NCI-H748 treated with DMSO at 0.1 percent for 48 hours (cell line): ENCODE results near the gene HS3ST3B1.

Source experiments
- DNase-seq: peaks from one replicate; lab custom pipeline; 2025; lab: John Stamatoyannopoulos, UW

HS3ST3B1 gene

DNA sequence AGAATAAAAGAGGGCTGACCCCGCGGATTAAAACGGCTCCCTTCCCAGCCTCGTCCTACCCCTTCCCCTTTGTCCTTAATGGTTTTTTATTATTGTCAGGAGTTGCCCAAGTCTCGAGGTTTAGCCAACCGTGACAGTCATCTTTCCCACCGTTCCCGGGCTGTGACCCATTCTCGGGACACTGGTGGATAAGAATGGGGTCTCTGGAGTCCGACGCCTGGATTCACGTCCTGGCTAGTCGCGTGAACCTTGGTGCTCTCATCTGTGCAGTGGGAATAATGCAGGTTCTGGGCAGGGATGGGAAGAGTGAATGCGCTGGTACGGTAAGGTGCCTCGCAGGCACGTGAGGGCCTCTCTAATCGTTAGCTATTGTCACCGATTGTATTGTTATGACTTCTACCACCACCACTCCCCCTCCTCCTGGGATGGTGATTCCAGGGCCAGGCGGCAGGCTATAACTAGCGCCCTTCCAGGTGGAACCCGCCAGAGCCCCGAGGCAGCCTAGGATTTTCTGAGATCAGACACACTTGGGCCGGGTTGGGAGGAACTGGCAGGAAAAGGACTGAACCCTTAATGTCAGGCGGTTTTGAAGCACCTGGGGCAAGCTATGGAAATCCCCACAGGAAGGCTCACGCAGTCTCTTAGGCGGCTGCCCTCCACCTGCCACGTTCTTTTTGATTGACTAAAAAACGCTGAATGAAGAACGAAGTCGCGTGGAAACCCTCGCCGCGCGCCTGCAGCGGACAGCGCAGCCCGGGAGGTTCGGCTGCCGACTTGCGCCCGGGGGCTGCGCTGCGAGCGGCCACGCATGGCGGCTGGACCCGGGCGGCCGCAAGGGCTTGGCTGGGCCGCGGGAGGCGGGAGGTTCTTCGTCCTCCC is 2.7 kb downstream of the HS3ST3B1 start:
- no peak for DNase-seq

GRCh38 chr17:14304222-14304772 is 3.4 kb downstream of the HS3ST3B1 start:
- DNase-seq = no peak

DNA sequence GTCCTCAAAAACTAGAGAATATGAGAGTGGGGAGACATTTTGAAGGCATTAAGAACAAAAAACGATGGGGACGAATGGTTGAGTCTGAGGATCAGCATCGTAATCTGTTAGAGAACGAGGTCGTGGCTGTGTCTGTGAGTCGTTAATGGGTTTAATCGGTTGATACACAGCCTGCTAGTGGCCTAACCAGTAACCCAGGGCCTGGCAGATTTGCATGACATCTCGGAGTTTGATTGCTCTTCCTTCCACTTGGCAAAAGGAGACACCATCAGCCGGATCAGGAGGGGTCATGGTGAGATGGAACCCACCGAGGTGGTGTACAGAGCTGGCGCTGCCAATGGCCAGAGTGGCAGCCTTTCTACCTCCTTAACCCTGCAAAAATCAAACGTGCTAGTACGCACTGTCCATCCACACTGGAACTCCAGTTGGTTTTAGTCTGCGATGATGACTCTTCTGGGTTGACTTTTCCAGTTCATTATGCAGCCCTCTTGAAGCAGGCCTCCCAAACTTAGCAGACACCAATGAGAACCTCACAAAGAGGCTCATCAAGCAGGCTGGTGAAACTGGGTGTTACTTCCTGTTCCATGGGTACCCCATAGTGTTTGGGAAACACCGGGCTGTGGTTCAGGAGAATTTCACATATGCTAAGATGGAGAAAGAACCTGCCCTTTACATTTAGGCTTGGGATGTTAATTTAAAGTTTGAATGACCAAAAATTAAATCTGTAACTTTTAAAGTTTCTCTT is 4.1 kb downstream of the HS3ST3B1 start:
- no peak for DNase-seq

DNA sequence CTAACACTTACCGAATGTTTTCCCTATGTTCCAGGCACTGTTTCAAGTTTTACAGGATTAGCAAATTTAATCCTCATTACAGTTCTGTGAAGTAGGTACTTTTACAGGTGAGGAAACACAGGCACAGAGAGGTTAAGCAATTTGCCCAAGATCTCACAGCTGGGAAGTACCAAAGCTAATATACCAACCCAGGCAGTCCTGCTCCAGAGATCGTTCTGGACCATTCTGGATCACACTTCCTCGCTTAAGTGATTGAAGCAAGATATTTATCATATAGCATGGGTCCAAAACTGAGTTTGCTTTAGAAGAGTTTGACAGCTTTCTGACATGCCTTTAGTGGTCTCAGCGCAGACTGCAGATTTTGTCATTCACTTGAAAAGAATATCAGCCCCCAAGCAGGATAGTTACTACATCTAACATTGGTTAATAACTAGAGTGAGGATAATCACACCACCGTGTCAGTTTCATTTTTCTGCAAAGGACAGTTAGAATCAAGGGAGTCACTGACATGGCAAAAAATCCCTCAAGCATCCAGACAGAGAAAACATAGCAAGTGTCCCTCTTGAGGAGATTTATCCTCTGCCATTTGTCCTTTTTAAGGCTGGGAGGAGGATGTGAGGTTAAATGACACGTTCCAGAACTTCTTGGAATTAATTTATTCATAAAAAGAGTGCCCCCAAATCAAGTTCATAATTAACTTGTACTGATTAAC is 5.1 kb downstream of the HS3ST3B1 start:
- DNase-seq = no peak

DNA sequence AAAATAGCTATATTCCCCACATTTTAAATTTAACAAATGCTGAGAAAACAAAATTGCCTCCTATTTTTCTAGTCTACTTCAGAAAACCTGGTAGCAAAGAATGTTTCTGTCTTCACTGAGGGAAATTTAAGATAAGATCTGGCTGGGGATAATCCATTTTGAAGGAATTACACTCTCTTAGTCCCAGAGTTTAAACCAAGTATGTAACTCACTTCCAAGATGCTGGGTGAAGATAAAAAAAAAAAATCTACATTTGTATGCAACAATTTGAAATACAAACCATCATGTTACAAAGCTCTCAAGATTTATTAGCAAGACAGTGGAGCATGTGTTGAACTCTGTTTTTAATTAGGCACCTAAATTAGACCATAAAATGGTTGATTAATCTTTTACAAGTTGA is 5.7 kb downstream of the HS3ST3B1 start:
- no peak for DNase-seq

- no peak for DNase-seq
These were observed 6.7 kb downstream of the HS3ST3B1 start for GRCh38 chr17:14307560-14308024.

GRCh38 chr17:14308636-14308964 is 7.7 kb downstream of the HS3ST3B1 start:
- no peak for DNase-seq

DNA sequence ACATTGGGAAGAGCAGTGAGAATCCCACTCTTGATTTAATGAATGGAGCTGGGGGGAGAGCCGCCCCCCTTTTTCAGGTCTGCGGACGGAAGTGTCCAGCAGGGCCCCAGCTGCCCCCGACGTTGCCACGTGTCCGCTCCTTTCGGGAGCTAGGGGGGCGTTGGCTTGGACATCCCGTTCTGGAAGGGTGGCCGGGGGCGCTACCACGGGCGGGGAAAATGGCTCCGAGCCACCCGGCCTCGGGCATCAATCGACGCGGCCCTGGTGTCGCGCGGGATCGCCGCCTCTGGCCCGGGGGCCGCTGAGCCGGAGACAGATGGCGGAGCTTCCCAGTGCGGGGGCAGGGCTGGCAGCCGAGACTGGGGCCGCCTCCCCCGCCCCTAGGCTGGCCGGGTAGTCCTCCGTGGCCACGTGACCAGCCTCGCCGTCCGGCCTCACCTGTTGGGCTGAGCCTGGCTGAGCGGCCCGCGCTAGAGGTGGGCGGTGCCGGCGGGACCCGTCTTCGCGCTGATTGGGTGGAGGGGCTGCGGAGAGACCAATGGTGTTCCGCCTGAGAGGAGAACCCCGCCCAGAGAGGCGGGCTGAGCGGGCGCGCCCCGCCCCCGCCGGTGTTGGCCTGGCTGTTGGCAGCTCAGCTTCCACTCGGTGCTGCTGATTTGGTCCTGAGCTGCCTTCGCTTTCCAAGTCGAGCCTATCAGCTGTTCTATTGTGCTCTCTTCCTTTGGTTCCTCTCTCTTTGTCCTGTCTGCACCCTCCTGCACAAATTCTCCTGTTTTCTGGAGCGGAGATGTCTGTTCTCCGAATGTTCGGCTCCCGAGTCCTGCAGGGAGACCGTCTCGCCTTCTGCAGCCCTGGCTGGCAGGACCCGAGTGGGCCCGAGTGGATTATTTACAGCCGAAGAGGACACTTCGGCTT is 8.3 kb downstream of the HS3ST3B1 start:
- DNase-seq = peak; percentile 70

DNA sequence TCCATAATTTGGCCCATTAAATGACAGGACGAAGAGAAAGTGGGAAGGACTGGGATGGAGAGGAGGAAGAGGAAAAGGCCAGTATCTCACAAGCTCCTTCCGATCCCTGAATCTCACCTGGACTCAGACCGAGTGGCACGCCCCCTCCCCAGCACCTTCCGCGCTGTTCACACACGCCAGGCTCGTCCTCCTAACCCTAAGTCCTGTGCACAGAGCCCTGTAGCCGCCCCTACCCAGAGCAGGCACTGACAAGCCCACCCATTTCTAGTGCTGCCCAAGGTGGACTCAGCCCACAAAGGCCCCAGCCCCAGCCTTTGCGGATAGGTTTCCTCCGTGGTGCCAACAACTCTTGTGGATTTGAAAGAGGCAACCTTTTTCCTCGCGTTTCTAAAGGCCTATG is 9.2 kb downstream of the HS3ST3B1 start:
- DNase-seq = no peak

DNA sequence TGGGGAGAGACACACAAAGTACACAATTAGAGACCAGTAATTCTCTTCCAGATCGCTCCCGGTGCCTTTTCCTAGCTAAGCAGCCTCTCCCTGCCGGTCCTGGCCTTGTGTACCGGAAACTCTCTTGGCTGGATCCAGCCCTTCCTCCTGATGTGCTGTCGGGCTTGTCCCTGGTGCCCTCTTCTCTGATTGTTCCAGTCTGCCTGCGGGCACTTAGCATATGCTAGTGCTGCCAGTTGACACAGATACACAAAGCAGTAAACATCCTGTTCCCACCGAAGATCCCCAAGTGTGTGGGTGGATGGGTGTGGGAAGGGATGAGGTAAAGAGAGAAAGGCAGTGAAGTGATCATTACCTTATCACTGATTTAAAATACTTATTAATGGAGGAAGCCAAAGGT is 9.7 kb downstream of the HS3ST3B1 start:
- no peak for DNase-seq

DNA sequence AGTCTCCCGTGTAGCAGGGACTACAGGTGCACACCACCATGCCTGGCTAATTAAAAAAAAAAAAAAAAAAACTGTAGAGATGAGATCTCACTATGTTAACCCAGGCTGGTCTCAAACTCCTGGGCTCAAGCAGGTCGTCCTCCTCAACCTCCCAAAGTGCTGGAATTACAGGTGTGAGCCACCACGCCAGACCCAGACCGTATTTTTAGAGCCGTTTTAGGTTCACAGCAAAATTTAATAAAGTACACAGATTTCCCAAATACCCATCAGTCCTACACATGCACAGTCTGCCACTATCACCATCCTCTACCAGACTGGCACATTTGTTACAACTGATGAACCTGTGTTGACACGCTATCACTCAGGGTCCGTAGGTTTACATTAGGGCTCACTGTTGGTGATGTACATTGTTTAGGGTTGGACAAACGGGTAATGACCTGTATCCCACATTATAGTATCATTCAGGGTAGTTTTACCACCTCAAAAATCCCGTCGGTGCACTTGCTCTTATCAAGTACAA is 10.4 kb downstream of the HS3ST3B1 start:
- no peak for DNase-seq

- DNase-seq = no peak
These were observed 11.1 kb downstream of the HS3ST3B1 start for GRCh38 chr17:14311981-14312380.

- DNase-seq = no peak
These were observed 11.6 kb downstream of the HS3ST3B1 start for GRCh38 chr17:14312522-14312921.

- no peak for DNase-seq
These were observed 15.4 kb downstream of the HS3ST3B1 start for GRCh38 chr17:14316126-14316832.

DNA sequence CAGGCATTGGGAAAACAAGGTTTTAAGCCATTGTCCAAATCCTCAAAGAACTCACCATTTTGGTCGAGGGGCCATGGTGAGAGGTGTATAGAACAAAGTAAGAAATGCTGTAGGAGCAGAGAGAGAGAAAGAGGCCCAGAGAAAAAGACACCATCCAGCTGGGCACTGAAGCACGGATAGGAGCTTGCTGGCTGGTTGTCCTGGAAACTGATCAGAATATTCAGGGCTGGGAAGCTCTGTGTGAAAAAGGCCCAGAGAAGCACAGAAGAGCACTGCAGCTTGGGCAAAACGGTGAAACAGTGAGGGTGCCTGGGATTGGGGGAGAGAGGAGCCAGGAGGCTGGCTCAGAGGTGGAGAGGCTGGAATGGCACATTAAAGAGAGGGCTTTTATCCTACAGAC is 16.5 kb downstream of the HS3ST3B1 start:
- no peak for DNase-seq

DNA sequence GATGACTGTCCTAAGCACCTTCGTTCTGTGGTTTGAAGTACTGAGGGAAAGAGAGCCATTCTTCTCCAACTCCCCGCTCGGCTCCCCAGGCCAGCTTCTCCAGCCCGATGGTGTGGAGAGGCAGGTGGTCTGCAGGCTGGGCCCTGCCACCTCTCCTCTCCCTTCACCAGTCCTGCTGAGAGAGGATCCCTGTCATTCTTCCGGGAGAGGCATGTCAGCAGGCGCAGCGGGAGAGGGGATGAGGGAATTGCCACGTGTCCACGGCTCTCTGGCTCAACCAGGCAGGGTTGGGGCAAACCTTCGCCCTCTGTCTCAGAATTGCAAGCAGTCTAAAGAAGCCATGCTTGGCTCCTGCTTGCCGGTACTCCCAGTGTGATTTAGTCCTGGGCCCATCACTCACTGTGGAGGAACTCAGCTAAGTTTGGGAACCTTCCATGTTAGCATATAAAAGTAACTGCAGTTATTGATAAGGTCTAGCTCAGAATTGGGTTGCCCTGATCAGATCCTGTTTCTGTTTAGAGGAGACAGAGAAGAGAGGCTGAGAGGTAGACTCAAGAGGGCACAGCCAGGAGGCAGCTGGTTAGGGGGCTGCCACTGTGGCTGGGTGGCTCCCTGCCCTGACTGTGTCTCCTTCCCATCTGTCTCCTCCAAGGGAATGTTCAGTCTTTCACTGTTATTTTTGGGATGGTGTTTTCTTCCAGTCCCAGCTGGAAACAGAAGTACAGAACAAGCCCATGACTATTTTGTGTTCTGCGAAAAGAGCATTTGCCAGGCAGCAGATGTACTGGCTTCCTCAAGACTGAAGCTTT is 17.4 kb downstream of the HS3ST3B1 start:
- no peak for DNase-seq

DNA sequence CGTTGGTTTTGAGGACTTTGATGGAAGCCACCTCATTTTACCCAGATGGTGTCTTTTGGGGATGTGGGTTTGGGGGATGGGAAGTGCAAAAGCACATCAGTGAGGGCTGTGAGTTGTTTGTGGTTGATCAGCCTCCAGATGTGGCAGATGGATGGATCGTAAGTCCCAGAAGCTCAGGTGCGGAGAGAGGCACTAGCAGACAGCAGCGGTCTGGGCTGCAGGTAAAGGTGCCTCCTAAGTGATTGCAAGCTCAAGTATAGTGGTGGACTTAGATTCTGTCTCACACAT is 18.0 kb downstream of the HS3ST3B1 start:
- DNase-seq = no peak

DNA sequence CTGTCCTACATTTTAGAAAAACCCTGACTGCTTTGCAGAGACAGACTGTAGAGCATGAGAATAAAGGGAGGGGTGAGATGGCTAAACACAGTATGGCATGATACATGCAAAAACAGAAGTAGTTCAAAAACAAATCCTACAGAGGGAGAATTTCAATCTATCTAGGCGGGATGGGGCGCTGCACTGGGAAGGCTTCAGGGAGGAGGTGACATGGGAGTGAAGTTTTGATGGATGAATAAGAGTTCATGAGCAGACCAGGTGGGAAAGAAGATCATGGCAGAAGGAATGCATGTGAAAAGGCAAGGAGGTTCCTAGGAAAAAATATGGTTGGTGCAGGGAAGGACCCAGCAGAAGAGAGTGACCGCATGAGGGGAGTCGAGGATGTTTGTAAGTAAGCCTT is 19.2 kb downstream of the HS3ST3B1 start:
- no peak for DNase-seq

DNA sequence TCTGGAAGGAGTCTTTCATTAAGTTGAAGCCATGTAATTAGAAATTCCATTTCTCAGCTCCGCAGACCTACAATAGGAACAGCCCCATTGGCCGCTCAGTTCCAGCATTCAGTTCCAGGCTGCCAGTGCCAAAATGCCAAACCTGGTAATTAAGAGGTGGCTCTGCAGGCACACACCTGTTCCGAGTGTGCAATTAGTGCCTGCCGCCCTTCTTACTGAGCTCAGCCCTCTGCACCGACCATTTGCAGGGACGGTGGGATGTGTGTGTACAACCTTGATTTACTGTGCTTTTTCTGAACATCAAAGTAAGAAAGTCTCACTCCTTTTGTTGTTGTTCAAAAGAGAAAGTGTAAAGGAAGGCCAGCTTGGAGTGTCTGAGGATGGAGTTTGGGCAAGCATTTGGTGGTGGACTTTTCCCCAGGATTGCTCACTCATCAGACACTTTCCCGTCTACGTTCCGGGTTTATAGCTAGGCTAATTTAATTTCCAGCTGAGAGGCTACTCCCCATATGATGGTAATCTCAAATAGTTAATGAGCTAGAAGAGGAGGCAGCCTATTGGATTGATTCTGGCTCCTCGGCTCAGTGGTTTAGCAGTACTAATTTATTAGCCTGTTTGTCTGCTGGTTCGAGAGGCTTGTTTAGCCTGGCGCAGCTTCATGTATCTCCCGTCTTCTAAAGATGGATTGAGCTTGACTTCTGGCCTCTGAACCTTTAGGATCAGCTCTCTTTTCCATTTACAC is 20.0 kb downstream of the HS3ST3B1 start:
- DNase-seq = no peak
